ENCODE measurements around the gene SUPV3L1.

- TF ChIP-seq CTCF (IDR thresholded peaks at IDR 0.05) (no peak), POLR2A (IDR thresholded peaks at IDR 0.05) (no peak)
Observed at GRCh38 chr10:69215405-69216171, 35.6 kb downstream of the SUPV3L1 start.

Data from uterus (tissue), 2 donors.